Measurements from ENCODE around the gene RCN1.

GRCh38 chr11:32044158-32044863 lies 46.6 kb upstream of the RCN1 start:
- TF ChIP-seq CTCF (IDR thresholded peaks at IDR 0.05) (no peak), POLR2A (IDR thresholded peaks at IDR 0.05) (no peak)

Data from thyroid gland (tissue), 4 donors.